GM21423 (cell line): Measurements from ENCODE around the gene TMEM248.
"Not testable (repeated sequence)": the region's sequence is repeated elsewhere in the genome, so short reads cannot be mapped to it uniquely, and the experiment has no call there.

Source experiments
- ATAC-seq: cut with Tn5 transposase; IDR thresholded peaks from one replicate; pipeline ENCODE4 v1.9.1; 2021; ENCODE audit warnings: mild to moderate bottlenecking, moderate library complexity; ENCODE audit not compliant: unreplicated experiment

Gene TMEM248

DNA sequence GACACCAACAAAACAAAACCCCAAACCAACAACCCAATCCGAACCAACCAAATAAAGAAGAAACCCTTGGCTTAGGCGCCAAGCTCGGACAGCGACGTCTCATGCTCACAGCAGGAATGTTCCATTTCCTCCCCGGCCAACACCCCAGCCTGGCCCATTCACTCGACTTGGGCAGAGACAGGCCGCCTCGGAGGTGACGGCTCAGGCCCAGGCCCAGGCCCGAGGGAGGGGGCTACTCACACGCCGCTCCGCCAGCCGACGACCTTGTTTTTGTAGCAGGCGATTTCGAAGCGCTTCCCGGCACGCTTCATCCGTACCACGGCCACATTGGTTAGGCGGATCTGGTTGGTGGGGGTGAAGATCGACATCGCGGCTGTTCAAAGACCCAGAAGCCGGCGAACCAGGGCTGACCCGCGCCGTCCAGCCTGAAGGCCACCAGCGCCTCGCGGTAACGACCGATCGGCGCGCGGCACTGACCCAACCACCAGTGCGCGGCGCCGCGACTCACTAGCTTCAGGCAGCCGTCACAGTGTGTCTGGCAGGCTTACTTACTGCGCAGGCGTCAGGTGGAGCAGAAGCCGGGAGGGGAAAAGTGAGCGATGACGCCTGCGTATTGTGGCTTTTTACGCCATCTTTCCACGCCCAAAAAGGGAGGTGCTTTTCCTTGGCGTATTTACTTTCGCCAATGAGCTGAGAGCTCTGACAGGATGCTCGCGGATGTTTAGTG lies 74.2 kb downstream of the TMEM248 start, which contains the start of gene SBDS:
TSS of gene SBDS (minus strand) at position 537 of the 727 bp plus-strand sequence. CDS start at position 368, 169 bp downstream.
- peak; percentile 62 for ATAC-seq

DNA sequence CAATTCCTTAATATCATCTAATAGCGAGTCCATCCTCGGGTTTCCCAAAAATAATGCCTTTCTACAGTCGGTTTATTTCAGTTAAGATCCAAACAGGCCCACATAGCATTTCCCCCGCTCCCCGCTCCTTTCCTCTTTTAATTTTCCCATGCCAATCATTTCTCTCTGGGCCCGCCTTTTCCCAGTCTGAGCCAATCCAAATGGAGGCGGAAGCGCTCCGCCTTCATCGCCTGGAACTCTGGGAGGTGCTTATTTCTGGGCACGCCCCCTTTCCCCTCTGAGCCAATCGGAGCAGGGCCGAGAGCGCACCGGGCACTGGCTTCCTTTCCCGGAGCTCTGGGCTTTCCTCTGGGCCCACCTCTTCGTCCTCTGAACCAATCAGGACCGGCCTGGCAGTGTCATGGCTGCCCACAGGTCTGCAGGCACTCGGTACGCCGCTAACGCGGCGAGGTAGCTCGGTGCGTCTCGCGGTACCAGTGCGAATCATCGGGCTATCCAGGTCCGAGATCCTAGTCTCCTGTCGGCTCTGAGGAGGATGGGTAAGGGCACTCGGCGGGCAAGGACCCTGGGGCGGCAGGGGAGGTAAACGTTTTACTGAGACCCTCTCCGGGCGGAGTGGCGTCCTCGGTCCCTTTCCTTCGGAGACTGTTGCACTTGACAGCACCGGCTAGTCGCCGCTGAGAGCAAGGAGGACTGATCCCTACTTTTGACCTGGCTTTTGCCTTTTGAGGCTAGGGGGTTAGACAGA lies 75.6 kb downstream of the TMEM248 start, which contains the start of gene TYW1:
TSS of gene TYW1 (plus strand) at position 390 of the 748 bp plus-strand sequence. CDS start at position 536, 146 bp downstream.
- peak; percentile 84 for ATAC-seq

DNA sequence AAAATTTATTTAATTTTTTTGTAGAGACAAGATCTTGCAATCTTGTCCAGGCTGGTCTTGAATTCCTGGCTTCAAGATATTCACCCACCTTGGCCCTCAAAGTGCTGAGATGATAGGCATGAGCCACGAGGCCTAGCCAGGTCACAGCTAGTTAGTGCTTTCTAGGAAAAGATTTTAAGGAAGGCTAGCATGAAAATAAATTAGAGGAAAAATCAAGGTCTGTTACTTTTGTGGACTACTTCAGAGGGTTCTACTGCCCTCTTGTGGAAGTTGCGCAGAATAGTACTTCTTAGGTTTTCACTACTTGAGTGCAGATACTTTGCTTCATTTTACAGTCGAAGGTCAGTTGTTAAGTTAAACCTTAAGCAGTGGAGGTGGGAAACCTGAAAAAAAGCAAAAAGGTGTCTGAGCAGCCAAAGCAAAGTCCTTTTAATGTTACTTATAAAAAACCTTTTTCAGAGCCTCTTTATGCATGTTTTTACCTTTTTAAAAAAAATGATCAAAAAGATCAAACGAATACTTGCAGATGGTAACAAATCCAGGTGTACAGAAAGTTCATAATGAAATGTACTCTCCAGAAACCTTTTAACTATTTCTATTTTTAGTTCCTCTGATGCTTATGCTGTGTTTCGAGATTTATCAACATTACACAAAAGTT lies 79.7 kb downstream of the TMEM248 start:
- ATAC-seq, result not testable (repeated sequence)

DNA sequence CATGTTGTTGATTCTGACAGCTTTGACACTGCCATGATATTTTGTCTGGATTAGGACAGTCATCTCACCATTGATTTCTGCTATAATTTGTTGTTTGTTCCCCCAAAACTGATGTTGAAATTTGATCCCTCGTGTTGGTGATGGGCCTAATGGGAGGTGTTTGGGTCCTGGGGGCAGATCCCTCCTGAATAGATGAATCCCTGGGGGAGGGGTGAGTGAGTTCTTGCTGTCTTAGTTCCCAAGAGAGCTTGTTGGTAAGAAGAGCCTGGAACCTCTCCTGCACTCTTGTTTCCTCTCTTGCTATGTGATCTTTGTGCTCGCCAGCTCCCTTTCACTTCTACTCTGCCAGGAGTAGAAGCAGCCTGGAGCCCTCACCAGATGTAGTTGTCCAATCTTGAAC lies 83.1 kb downstream of the TMEM248 start:
- ATAC-seq, result not testable (repeated sequence)

DNA sequence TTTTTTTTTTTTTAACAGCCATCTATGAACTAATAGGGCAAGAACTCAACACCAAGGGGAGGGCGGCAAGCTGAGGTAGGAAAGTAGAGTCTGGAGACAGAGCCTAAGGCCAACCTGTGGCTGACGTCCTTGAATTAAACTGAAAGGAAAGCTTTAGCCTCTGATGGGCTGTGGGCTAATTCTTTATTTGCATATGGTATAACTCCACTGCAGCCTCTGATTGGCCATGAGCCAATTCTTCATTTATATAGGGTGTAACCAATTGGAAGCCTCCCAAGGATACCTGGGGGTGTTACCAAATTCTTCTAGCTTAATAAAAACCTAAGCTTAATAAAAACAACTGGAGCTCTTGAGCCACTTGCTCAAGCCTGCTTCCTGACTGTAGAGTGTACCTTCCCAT lies 85.9 kb downstream of the TMEM248 start:
- no peak for ATAC-seq
